Stimulated activated CD8-positive, alpha-beta memory T cell treated with anti-CD3 and anti-CD28 coated beads, Interleukin-7, amount 100 ng/mL, for 4 hours (primary cell): Measurements from ENCODE around the gene RAPGEF2.
"Not testable (repeated sequence)": the region's sequence is repeated elsewhere in the genome, so short reads cannot be mapped to it uniquely, and the experiment has no call there.

Source experiments
- DNase-seq, 2 donors: peaks; one replicate each; pipeline ENCODE4 v3.0.0-alpha.2; 2020; ENCODE audit warnings: low read depth in 2 of 2

The RAPGEF2 gene

GRCh38 chr4:159238631-159239030 is 135.8 kb downstream of the RAPGEF2 start:
- DNase-seq = no peak

- no peak for DNase-seq
These were observed 136.8 kb downstream of the RAPGEF2 start for GRCh38 chr4:159239629-159240028.

- DNase-seq = no peak
These were observed 137.2 kb downstream of the RAPGEF2 start for GRCh38 chr4:159240046-159240445.

DNA sequence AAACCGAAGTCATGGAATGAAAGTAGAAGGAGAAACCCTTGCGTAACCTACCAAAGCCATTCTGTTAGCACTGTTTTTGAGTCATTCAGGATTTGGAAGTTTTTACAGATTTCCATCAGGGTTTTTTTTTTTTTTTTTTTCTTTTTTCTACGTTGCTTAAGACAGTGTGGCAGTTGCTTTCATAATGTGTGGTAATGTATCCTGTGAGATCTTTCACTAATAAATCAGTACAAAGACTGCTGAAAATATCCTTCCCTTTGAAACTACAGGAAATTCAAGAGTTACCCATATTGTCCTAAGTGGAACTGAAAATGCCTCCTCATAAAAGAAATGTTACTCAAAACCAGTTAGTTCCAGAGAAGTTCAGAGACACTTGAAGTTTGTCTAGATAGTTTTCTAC is 137.8 kb downstream of the RAPGEF2 start:
- no peak for DNase-seq

- DNase-seq = no peak
These were observed 139.5 kb downstream of the RAPGEF2 start for GRCh38 chr4:159242427-159242826.

GRCh38 chr4:159248384-159249178 is 145.7 kb downstream of the RAPGEF2 start:
- DNase-seq = no peak

DNA sequence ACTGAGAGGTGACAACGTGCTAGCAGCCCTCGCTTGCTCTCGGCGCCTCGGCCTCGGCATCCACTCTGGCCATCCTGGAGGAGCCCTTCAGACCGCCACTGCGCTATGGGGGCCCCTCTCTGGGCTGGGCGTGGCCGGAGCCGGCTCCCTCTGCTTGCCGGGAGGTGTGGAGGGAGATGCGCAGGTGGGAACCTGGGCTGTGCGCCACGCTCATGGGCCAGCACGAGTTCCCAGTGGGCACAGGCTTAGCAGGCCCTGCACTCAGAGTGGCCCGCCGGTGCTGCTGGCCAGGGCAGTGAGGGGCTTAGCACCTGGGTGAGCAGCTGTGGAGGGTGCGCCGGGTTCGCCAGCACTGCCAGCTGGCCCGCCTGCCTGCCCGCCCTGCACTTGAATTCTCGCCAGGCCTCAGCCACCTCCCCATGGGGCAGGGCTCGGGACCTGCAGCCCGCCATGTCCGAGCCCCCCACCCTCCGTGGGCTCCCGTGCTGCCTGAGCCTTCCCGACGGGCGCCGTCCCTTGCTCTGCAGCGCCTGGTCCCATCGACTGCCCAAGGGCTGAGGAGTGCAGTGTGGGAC is 148.0 kb downstream of the RAPGEF2 start:
- DNase-seq = no peak

DNA sequence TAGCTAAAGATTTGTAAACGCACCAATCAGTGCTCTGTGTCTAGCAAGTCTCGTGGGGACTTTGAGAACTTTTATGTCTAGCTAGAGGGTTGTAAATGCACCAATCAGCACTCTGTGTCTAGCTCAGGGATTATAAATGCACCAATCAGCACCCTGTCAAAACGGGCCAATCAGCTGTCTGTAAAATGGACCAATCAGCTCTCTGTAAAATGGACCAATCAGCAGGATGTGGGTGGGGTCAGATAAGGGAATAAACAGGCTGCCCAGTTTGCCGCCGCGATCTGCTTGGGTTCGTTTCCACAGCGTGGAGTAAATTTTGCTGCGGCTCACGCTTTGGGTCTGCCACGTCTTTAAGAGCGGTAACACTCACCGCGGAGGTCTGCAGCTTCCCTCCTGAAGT is 148.7 kb downstream of the RAPGEF2 start:
- DNase-seq = not testable (repeated sequence)

- no peak for DNase-seq
These were observed 149.6 kb downstream of the RAPGEF2 start for GRCh38 chr4:159252491-159252890.

- no peak for DNase-seq
These were observed 153.2 kb downstream of the RAPGEF2 start for GRCh38 chr4:159256037-159256436.

GRCh38 chr4:159258889-159259560 is 156.1 kb downstream of the RAPGEF2 start:
- no peak for DNase-seq

GRCh38 chr4:159264057-159264456 is 161.2 kb downstream of the RAPGEF2 start:
- no peak for DNase-seq

GRCh38 chr4:159266981-159267868 is 164.3 kb downstream of the RAPGEF2 start:
- no peak for DNase-seq

DNA sequence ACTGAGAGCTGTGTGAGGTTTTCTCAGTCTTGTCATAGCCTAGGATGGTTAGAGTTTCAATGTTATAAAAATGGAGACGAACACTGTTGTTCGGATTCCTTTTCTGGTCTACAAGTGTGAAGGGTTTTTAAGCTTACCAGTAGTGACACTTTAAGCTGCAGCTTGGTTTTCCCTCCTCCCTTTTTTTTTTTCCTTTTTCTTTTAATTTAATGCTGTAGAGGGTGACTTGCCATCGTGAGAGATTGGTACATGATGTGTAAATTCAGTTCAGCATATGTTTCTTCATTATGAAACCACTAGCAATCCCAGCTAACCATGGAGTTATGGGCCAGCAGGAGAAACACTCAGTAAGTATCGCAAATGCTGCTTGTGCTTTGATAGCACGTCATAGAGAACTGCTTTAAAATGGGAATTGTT is 165.0 kb downstream of the RAPGEF2 start:
- DNase-seq = no peak

- DNase-seq = no peak
These were observed 165.7 kb downstream of the RAPGEF2 start for GRCh38 chr4:159268607-159269006.

DNA sequence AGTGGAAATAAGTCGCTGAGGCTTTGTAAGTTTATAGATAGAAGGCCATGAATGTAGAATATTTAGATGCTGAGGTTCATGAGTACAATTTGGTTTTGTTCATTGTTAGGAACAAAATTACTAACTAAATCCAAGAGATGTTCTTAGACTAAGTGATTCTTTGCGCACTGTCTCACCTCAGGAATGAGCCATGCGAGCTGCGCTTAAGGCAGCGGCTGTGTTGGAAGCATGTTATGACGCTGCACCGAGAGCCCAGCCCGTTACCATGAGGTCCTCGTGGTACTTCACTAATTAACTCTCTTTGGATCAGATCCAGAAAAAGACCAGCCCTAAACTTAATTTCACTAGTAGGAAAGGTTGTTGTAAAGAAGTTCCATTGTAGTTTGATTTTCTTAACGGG is 166.2 kb downstream of the RAPGEF2 start:
- DNase-seq = no peak

GRCh38 chr4:159269956-159270355 is 167.1 kb downstream of the RAPGEF2 start:
- no peak for DNase-seq

GRCh38 chr4:159271856-159272255 is 169.0 kb downstream of the RAPGEF2 start:
- DNase-seq = no peak

DNA sequence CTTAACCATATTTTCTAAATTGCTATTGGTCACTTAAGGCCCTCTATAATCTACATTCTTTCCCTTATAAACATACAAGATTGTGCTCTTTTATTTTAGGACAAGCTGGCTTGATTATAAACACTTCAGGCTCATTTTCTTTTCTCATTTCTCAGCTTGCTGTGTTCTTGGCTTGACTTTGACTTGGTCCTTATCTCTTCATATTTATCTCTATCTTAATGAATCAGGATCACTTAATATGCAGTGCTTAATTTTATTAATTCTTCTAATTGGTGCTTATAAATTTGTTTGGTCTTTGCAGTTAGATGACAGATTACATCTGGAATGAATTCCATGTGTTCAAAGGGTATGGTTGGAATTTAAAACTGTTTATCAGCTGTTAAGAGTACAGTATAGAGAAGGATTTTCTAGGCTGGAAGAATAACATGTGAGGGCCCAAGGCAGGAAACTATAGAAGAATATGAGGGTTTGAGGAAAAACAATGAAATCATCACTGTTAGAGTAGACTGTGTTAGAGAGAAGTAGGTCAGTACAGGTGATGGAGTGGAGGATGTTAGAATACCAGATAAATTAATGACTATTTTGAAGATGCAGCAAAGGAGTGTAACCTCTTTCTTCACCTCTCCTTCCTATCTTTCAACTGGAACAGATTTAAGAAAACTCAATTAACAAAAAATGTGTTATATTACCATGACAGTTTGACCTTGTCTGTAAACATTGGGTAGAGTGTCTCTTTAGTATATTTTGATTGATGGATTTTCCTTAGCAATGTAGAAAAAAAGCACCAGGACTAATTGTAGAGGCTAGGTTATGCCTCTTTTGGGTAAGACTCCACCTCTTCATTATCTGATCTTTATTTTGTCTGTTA is 169.6 kb downstream of the RAPGEF2 start:
- DNase-seq = no peak

GRCh38 chr4:159273141-159273438 is 170.2 kb downstream of the RAPGEF2 start:
- no peak for DNase-seq

DNA sequence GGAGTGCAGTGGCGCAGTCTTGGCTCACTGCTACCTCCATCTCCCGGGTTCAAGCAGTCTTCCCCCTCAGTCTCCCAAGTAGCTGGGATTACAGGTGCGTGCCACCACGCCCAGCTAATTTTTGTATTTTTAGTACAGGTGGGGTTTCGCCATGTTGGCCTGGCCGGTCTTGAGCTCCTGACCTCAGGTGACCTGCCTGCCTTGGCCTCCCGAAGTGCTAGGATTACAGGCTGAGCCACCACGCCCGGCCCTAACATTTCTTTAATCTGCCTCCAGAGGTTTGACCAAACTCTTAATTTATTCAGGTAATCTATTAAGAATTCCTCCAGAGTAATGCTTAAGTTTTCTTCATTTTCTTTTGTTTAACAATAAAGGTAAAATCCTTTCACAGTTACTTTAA is 171.0 kb downstream of the RAPGEF2 start:
- no peak for DNase-seq
